HG03378 (cell line): ENCODE results near the gene TPM2.

Experiments
- ATAC-seq: cut with Tn5 transposase; IDR thresholded peaks from one replicate; pipeline ENCODE4 v1.9.1; 2021; ENCODE audit warnings: mild to moderate bottlenecking, moderate library complexity; ENCODE audit not compliant: unreplicated experiment

Gene TPM2

DNA sequence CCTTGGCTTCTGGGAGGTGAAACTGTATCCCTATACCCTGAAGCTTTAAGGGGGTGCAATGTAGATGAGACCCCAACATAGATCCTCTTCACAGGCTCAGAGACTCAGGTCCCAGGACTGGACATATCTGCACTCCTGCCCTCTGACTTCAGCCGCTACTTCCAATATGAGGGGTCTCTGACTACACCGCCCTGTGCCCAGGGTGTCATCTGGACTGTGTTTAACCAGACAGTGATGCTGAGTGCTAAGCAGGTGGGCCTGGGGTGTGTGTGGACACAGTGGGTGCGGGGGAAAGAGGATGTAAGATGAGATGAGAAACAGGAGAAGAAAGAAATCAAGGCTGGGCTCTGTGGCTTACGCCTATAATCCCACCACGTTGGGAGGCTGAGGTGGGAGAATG lies 10.6 kb downstream of the TPM2 start:
- no peak for ATAC-seq

- no peak for ATAC-seq
Measured at GRCh38 chr9:35675732-35676392, 13.9 kb downstream of the TPM2 start.

DNA sequence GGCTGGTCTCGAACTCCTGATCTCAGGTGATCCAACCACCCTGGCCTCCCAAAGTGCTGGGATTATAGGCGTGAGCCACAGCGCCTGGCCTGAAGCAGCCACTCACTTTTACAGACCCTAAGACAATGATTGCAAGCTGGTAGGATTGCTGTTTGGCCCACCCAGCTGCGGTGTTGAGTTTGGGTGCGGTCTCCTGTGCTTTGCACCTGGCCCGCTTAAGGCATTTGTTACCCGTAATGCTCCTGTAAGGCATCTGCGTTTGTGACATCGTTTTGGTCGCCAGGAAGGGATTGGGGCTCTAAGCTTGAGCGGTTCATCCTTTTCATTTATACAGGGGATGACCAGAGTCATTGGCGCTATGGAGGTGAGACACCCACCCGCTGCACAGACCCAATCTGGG lies 14.5 kb downstream of the TPM2 start:
- ATAC-seq = no peak

DNA sequence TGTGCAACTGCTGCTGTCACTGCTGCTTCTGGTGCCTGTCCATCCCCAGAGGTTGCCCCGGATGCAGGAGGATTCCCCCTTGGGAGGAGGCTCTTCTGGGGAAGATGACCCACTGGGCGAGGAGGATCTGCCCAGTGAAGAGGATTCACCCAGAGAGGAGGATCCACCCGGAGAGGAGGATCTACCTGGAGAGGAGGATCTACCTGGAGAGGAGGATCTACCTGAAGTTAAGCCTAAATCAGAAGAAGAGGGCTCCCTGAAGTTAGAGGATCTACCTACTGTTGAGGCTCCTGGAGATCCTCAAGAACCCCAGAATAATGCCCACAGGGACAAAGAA lies 15.7 kb downstream of the TPM2 start:
- ATAC-seq = no peak

DNA sequence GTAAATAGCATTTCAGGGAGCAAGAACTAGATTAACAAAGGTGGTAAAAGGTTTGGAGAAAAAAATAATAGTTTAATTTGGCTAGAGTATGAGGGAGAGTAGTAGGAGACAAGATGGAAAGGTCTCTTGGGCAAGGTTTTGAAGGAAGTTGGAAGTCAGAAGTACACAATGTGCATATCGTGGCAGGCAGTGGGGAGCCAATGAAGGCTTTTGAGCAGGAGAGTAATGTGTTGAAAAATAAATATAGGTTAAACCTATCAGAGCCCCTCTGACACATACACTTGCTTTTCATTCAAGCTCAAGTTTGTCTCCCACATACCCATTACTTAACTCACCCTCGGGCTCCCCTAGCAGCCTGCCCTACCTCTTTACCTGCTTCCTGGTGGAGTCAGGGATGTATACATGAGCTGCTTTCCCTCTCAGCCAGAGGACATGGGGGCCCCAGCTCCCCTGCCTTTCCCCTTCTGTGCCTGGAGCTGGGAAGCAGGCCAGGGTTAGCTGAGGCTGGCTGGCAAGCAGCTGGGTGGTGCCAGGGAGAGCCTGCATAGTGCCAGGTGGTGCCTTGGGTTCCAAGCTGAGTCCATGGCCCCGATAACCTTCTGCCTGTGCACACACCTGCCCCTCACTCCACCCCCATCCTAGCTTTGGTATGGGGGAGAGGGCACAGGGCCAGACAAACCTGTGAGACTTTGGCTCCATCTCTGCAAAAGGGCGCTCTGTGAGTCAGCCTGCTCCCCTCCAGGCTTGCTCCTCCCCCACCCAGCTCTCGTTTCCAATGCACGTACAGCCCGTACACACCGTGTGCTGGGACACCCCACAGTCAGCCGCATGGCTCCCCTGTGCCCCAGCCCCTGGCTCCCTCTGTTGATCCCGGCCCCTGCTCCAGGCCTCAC lies 16.3 kb downstream of the TPM2 start, which contains the start of gene CA9:
Gene CA9 (plus strand): TSS at position 797 of the 893 bp plus-strand sequence. CDS start 32 bp downstream, at position 829.
- ATAC-seq = no peak

GRCh38 chr9:35669331-35670145 lies 20.2 kb downstream of the TPM2 start:
- ATAC-seq = no peak

DNA sequence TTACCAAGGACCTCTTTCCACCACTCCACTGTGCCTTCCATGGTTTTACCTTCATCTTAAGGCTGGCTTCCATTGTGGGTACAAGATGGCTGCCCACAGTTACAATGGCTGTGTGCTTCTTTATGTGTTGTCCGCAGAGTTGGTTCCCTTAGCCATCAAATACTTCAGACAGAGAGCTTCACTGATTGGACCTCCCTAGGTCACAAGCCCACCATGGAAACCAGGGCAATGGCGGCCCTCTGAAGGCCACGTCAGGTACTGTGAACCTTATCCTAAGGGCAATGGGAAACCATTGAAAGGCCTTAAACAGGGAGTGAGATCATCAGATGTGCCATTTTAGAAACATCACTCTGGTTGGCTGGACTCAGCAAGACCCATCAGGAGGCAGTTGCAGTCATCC lies 21.8 kb downstream of the TPM2 start:
- ATAC-seq = no peak

GRCh38 chr9:35666549-35666948 lies 23.2 kb downstream of the TPM2 start:
- no peak for ATAC-seq

GRCh38 chr9:35666045-35666444 lies 23.7 kb downstream of the TPM2 start:
- ATAC-seq = no peak

DNA sequence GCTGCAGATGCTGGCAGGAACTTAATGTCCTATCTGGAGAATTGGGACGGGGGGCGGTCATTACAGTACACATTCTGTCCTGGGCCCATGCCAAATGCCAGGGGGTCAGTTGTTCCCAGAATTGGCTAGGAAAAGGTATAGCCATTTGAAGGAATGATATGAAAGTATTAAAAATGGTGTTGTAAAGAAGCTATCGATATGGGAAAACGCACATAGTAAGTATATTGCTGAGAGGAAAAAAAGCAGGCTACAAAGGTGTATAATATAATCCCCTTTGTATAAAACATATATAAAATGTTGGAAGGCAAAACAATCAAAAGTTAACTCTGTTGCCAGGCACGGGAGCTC lies 24.3 kb downstream of the TPM2 start:
- no peak for ATAC-seq

DNA sequence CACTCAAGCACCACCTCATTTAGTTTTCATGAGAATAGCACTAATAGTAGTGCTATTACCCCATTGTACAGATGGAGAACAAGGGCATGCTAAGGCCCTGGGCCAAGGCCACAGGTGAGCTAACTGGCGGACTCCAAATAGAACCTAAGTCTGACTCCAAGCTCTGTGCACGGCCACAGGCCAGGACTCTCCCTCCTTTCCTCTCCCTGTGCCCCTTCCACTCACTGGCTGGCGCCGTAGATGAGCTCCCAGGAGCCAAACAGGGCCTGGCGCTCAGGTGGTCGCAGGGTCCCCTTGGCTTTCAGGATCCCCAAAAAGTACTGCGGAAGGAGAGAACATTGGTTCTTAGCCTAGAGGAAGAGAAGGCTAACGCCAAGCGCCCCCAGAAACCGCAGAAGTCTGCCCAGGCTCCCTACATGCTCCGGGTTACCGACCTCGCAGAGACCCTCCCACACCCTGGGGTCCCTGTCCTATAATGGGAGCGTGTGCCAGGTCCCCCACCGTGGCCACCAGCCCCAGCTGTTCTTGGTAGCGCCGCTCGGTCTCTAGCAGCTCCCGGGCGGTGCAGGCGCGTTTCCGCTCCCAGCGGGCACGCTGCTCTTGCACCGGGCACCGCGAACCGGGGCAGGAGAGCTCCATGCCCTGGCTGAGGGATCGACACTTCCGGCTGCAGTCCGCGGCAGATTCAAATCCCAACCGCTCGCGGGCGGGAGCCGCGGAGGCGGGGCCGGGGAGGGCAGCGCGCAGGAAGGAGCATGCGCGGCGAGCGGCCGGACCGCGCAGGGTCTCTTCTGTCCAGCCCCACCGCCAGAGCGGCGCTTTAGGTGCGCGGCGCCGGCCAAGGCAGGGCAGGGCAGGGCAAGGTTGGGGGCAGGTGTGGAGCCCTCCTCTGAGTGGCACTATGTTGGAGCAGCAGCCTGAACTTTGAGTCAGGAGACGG lies 24.9 kb downstream of the TPM2 start, which contains the start of gene ARHGEF39:
Gene ARHGEF39 (minus strand): TSS at position 665 of the 940 bp plus-strand sequence. CDS start 26 bp downstream, at position 639.
- peak; percentile 39 for ATAC-seq

DNA sequence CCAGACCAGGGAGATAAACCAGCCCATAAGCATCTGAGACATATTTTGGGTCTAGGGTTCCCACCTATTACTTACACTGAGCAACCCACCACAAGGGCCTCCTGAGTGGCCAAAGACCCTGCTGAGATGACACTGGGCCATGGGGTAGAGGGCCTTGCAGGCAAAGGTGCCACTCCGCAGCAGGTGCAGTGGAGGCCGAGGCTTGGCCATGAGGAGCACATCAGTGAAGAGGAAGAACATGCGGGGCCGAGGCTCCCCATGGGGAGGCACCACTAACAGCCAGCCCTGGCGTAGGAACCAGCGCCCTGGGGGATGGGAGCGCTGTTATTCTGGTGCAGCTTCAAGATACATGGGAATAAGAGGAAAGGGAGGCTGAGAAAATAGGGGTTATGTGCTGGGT lies 27.3 kb downstream of the TPM2 start:
- no peak for ATAC-seq

GRCh38 chr9:35661756-35662350 lies 27.9 kb downstream of the TPM2 start:
- no peak for ATAC-seq

GRCh38 chr9:35660966-35661415 lies 28.7 kb downstream of the TPM2 start:
- ATAC-seq = no peak

- no peak for ATAC-seq
Measured at GRCh38 chr9:35659340-35659739, 30.4 kb downstream of the TPM2 start.

DNA sequence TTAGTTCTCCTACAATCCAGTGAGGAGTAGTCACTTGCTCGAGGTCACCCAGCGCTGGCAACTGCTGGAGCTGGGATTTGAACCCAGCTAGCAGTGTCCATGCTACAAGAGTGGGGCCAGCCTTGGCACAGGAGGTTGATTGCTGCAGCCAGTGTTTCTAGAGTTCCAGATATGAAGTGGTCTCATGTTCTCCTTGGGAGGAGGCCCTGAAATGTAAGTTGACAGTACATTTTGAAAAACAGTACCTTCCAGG lies 30.8 kb downstream of the TPM2 start:
- no peak for ATAC-seq

- ATAC-seq = peak; percentile 44
Measured at GRCh38 chr9:35658137-35658967, 31.4 kb downstream of the TPM2 start, which contains the start of gene CCDC107. TSS of gene CCDC107 (plus strand) at chr9:35658292. CDS start at chr9:35658380, 88 bp downstream.

GRCh38 chr9:35657546-35658136 lies 32.1 kb downstream of the TPM2 start, which contains the start of gene RMRP:
TSS of gene RMRP (minus strand) at chr9:35658019.
- peak; percentile 90 for ATAC-seq
